ENCODE measurements around the gene THAP5. TPM values are rescaled to one million over a fixed set of nuclear protein-coding genes. Genes with fewer than 3 reads are reported as not detected.

Gene THAP5
- total RNA-seq, 4 donors from 2014 or later = 12.8 to 27.2 (median 19.8) TPM

GRCh38 chr7:108592646-108593201, 23.2 kb upstream of the THAP5 start:
- 34% methylated on average over 3 of the region's 3 CpGs for WGBS
- no peak for DNase-seq (ENCODE audit: low spot score in 2 of 2)
- Histone ChIP-seq H3K4me3 (no peak overlapping the region), H3K27ac (no peak overlapping the region), H3K9me3 (no peaks in the 10 kb centered on the region), H3K36me3 (no peaks in the 10 kb centered on the region), H3K27me3 (no peaks in the 10 kb centered on the region), H3K4me1 (no peaks in the 10 kb centered on the region)
- TF ChIP-seq POLR2A (IDR thresholded peaks at IDR 0.05) = no peak
- TF ChIP-seq, protein P1, sequence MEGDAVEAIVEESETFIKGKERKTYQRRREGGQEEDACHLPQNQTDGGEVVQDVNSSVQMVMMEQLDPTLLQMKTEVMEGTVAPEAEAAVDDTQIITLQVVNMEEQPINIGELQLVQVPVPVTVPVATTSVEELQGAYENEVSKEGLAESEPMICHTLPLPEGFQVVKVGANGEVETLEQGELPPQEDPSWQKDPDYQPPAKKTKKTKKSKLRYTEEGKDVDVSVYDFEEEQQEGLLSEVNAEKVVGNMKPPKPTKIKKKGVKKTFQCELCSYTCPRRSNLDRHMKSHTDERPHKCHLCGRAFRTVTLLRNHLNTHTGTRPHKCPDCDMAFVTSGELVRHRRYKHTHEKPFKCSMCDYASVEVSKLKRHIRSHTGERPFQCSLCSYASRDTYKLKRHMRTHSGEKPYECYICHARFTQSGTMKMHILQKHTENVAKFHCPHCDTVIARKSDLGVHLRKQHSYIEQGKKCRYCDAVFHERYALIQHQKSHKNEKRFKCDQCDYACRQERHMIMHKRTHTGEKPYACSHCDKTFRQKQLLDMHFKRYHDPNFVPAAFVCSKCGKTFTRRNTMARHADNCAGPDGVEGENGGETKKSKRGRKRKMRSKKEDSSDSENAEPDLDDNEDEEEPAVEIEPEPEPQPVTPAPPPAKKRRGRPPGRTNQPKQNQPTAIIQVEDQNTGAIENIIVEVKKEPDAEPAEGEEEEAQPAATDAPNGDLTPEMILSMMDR (IDR thresholded peaks at IDR 0.05) = no peak
- no peak for TF ChIP-seq POLR2AphosphoS5 (IDR thresholded peaks at IDR 0.05)
- no peak for TF ChIP-seq EP300 (IDR thresholded peaks at IDR 0.05)

- H3K4me3 ChIP-seq = no peak overlapping the region
- WGBS = 86% methylated on average over 2 of the region's 2 CpGs
- no peaks in the 10 kb centered on the region for H3K4me1 ChIP-seq
- no peak for DNase-seq (ENCODE audit: low spot score in 2 of 2)
- TF ChIP-seq, protein P1 (IDR thresholded peaks at IDR 0.05) = no peak
- TF ChIP-seq POLR2A (IDR thresholded peaks at IDR 0.05) = no peak
- no peak for TF ChIP-seq EP300 (IDR thresholded peaks at IDR 0.05)
- TF ChIP-seq POLR2AphosphoS5 (IDR thresholded peaks at IDR 0.05) = no peak
- H3K27ac ChIP-seq = no peak overlapping the region
- no peaks in the 10 kb centered on the region for H3K36me3 ChIP-seq
- H3K27me3 ChIP-seq = no peaks in the 10 kb centered on the region
- H3K9me3 ChIP-seq = no peaks in the 10 kb centered on the region
Observed at GRCh38 chr7:108590606-108591005, 21.1 kb upstream of the THAP5 start.

GRCh38 chr7:108589874-108590273, 20.4 kb upstream of the THAP5 start:
- Histone ChIP-seq H3K36me3 (no peaks in the 10 kb centered on the region), H3K27me3 (no peaks in the 10 kb centered on the region), H3K4me3 (no peak overlapping the region), H3K9me3 (no peaks in the 10 kb centered on the region), H3K4me1 (no peaks in the 10 kb centered on the region), H3K27ac (no peak overlapping the region)
- TF ChIP-seq, protein P1 (IDR thresholded peaks at IDR 0.05) = no peak
- TF ChIP-seq POLR2AphosphoS5 (IDR thresholded peaks at IDR 0.05) = no peak
- TF ChIP-seq POLR2A (IDR thresholded peaks at IDR 0.05) = no peak
- no peak for DNase-seq (ENCODE audit: low spot score in 2 of 2)
- WGBS = 33% methylated on average over 1 of the region's 1 CpG

GRCh38 chr7:108589199-108589598, 19.7 kb upstream of the THAP5 start:
- H3K4me1 ChIP-seq = no peaks in the 10 kb centered on the region
- DNase-seq (ENCODE audit: low spot score in 2 of 2) = no peak

GRCh38 chr7:108586274-108586710, 16.8 kb upstream of the THAP5 start:
- Histone ChIP-seq H3K9me3 (no peaks in the 10 kb centered on the region), H3K27me3 (no peaks in the 10 kb centered on the region)
- no peak for TF ChIP-seq EP300 (IDR thresholded peaks at IDR 0.05)
- no peak for TF ChIP-seq POLR2AphosphoS5 (IDR thresholded peaks at IDR 0.05)

More at GRCh38 chr7:108589199-108589598, 19.7 kb upstream of the THAP5 start:
- Histone ChIP-seq H3K36me3 (no peaks in the 10 kb centered on the region), H3K9me3 (no peaks in the 10 kb centered on the region), H3K4me3 (no peak overlapping the region), H3K27me3 (no peaks in the 10 kb centered on the region), H3K27ac (no peak overlapping the region)
- no peak for TF ChIP-seq EP300 (IDR thresholded peaks at IDR 0.05)

GRCh38 chr7:108585843-108586242, 16.3 kb upstream of the THAP5 start:
- Histone ChIP-seq H3K27ac (no peak overlapping the region), H3K36me3 (no peaks in the 10 kb centered on the region), H3K4me1 (no peaks in the 10 kb centered on the region), H3K9me3 (no peaks in the 10 kb centered on the region), H3K4me3 (no peak overlapping the region), H3K27me3 (no peaks in the 10 kb centered on the region)
- no peak for DNase-seq (ENCODE audit: low spot score in 2 of 2)
- 90% methylated on average over 2 of the region's 2 CpGs for WGBS
- TF ChIP-seq, protein P1 (IDR thresholded peaks at IDR 0.05) = no peak
- no peak for TF ChIP-seq EP300 (IDR thresholded peaks at IDR 0.05)
- TF ChIP-seq POLR2A (IDR thresholded peaks at IDR 0.05) = no peak
- no peak for TF ChIP-seq POLR2AphosphoS5 (IDR thresholded peaks at IDR 0.05)

More at GRCh38 chr7:108586274-108586710, 16.8 kb upstream of the THAP5 start:
- Histone ChIP-seq H3K36me3 (no peaks in the 10 kb centered on the region), H3K4me1 (no peaks in the 10 kb centered on the region), H3K4me3 (no peak overlapping the region), H3K27ac (no peak overlapping the region)
- 85% methylated on average over 2 of the region's 3 CpGs for WGBS
- DNase-seq (ENCODE audit: low spot score in 2 of 2) = no peak
